ENCODE results near the gene MACROD2. TPM values are rescaled to one million over a fixed set of nuclear protein-coding genes. Genes with fewer than 3 reads are reported as not detected.

Gene MACROD2
- total RNA-seq, 1 donor from 2014 or later, result 3.5 TPM

DNA sequence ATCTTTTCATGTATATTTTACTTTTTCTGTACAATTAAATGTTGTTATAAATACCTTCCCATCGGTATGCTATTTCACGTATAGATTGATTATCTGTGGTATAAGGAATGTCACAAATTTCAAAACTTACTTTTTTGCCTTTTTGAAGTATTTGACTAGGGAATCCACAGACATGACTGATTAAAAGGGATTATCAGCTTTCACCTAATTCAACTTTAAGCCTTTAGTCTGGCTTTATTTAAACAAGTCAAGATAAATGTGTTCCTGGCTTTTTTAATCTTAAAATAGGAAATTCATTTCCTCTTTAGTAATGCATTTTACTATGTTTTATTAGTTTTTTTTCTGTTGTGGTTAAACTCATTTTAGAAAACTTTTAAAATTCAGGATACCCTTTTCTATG lies 160.0 kb downstream of the MACROD2 start:
- Histone ChIP-seq H3K4me1 (no peaks in the 10 kb centered on the region), H3K4me3 (no peak overlapping the region), H3K27me3 (no peaks in the 10 kb centered on the region), H3K36me3 (no peaks in the 10 kb centered on the region), H3K9me3 (no peaks in the 10 kb centered on the region), H3K27ac (no peak overlapping the region)
- intact Hi-C loops (cut with DNase I), result no loop called here
- DNase-seq (ENCODE audit: low spot score in 2 of 2), result no peak
- TF ChIP-seq, protein P1, sequence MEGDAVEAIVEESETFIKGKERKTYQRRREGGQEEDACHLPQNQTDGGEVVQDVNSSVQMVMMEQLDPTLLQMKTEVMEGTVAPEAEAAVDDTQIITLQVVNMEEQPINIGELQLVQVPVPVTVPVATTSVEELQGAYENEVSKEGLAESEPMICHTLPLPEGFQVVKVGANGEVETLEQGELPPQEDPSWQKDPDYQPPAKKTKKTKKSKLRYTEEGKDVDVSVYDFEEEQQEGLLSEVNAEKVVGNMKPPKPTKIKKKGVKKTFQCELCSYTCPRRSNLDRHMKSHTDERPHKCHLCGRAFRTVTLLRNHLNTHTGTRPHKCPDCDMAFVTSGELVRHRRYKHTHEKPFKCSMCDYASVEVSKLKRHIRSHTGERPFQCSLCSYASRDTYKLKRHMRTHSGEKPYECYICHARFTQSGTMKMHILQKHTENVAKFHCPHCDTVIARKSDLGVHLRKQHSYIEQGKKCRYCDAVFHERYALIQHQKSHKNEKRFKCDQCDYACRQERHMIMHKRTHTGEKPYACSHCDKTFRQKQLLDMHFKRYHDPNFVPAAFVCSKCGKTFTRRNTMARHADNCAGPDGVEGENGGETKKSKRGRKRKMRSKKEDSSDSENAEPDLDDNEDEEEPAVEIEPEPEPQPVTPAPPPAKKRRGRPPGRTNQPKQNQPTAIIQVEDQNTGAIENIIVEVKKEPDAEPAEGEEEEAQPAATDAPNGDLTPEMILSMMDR (IDR thresholded peaks at IDR 0.05), result no peak

- Histone ChIP-seq H3K4me3 (no peak overlapping the region), H3K27ac (no peak overlapping the region), H3K36me3 (no peaks in the 10 kb centered on the region), H3K4me1 (no peaks in the 10 kb centered on the region), H3K27me3 (no peaks in the 10 kb centered on the region), H3K9me3 (peaks cover 0 to 6% of the 10 kb centered on the region in 2 donors)
- intact Hi-C loops (cut with DNase I), result no loop called here
- TF ChIP-seq, protein P1 (IDR thresholded peaks at IDR 0.05), result no peak
- no peak for DNase-seq (ENCODE audit: low spot score in 2 of 2)
Measured at GRCh38 chr20:14178528-14178927, 183.2 kb downstream of the MACROD2 start.

GRCh38 chr20:14178952-14179351 lies 183.6 kb downstream of the MACROD2 start:
- H3K4me3 ChIP-seq, result no peak overlapping the region
- no peak for DNase-seq (ENCODE audit: low spot score in 2 of 2)
- H3K36me3 ChIP-seq, result no peaks in the 10 kb centered on the region
- peaks cover 0 to 1% of the 10 kb centered on the region in 2 donors for H3K9me3 ChIP-seq
- H3K27ac ChIP-seq, result no peak overlapping the region
- no peaks in the 10 kb centered on the region for H3K4me1 ChIP-seq
- no peaks in the 10 kb centered on the region for H3K27me3 ChIP-seq
- intact Hi-C loops (cut with DNase I), result no loop called here
- TF ChIP-seq, protein P1 (IDR thresholded peaks at IDR 0.05), result no peak

GRCh38 chr20:14189794-14190402 lies 194.6 kb downstream of the MACROD2 start:
- Histone ChIP-seq H3K36me3 (no peaks in the 10 kb centered on the region), H3K27ac (no peak overlapping the region), H3K27me3 (no peaks in the 10 kb centered on the region), H3K4me1 (no peaks in the 10 kb centered on the region), H3K4me3 (no peak overlapping the region), H3K9me3 (no peaks in the 10 kb centered on the region)
- intact Hi-C loops (cut with DNase I), result no loop called here
- TF ChIP-seq, protein P1 (IDR thresholded peaks at IDR 0.05), result no peak
- DNase-seq (ENCODE audit: low spot score in 2 of 2), result no peak

DNA sequence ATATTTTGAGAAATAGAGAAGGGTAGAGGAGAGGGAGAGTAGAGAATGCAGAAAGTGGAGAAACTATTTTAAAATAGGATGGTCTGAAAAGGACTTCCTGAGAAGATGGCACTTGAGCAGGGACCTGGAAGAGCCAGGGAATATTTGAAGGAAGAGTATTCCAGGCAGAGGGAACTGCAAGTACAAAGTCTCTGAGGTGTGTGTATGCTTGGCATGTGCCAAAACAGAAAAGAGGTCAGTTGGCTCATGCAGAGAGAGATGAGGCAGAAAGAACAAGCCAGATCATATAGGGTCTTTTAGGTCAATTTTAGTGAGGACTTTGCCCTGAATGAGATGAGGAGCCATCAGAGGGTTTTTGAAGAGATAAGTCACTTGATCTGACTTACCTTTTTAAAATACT lies 196.2 kb downstream of the MACROD2 start:
- TF ChIP-seq, protein P1 (IDR thresholded peaks at IDR 0.05), result no peak
- Histone ChIP-seq H3K36me3 (no peaks in the 10 kb centered on the region), H3K4me1 (no peaks in the 10 kb centered on the region), H3K27ac (no peak overlapping the region), H3K9me3 (no peaks in the 10 kb centered on the region), H3K27me3 (no peaks in the 10 kb centered on the region), H3K4me3 (no peak overlapping the region)
- DNase-seq (ENCODE audit: low spot score in 2 of 2), result no peak
- intact Hi-C loops (cut with DNase I), result no loop called here

- Histone ChIP-seq H3K36me3 (no peaks in the 10 kb centered on the region), H3K4me3 (no peak overlapping the region), H3K4me1 (no peaks in the 10 kb centered on the region), H3K27me3 (no peaks in the 10 kb centered on the region), H3K9me3 (no peaks in the 10 kb centered on the region), H3K27ac (no peak overlapping the region)
- no peak for DNase-seq (ENCODE audit: low spot score in 2 of 2)
- TF ChIP-seq, protein P1 (IDR thresholded peaks at IDR 0.05), result no peak
- intact Hi-C loops (cut with DNase I), result no loop called here
Measured at GRCh38 chr20:14193443-14193842, 198.1 kb downstream of the MACROD2 start.
